ENCODE measurements around the gene DBT.

Gene DBT

GRCh38 chr1:100188617-100189016 is 61.0 kb downstream of the DBT start:
- no peak for TF ChIP-seq ZNF274 (IDR thresholded peaks at IDR 0.05; ENCODE audit: low read depth, low read length)
- H3K4me3 ChIP-seq (ENCODE audit: low read length) = no peak overlapping the region

- TF ChIP-seq ZNF274 (IDR thresholded peaks at IDR 0.05; ENCODE audit: low read depth, low read length) = no peak
- no peak overlapping the region for H3K4me3 ChIP-seq (ENCODE audit: low read length)
Observed at GRCh38 chr1:100187912-100188311, 61.7 kb downstream of the DBT start.

GRCh38 chr1:100184536-100184935 is 65.1 kb downstream of the DBT start:
- H3K4me3 ChIP-seq (ENCODE audit: low read length) = no peak overlapping the region
- no peak for TF ChIP-seq ZNF274 (IDR thresholded peaks at IDR 0.05; ENCODE audit: low read depth, low read length)

GRCh38 chr1:100183370-100183769 is 66.3 kb downstream of the DBT start:
- no peak for TF ChIP-seq ZNF274 (IDR thresholded peaks at IDR 0.05; ENCODE audit: low read depth, low read length)
- H3K4me3 ChIP-seq (ENCODE audit: low read length) = no peak overlapping the region

GRCh38 chr1:100178091-100178490 is 71.5 kb downstream of the DBT start, which contains the start of gene LRRC39:
TSS of gene LRRC39 (minus strand) at chr1:100178256. CDS start at chr1:100168516, 9,740 bp downstream.
- no peak for TF ChIP-seq ZNF274 (IDR thresholded peaks at IDR 0.05; ENCODE audit: low read depth, low read length)
- H3K4me3 ChIP-seq (ENCODE audit: low read length) = no peak within 1 kb of the TSS

- no peak for TF ChIP-seq ZNF274 (IDR thresholded peaks at IDR 0.05; ENCODE audit: low read depth, low read length)
- H3K4me3 ChIP-seq (ENCODE audit: low read length) = no peak overlapping the region
Observed at GRCh38 chr1:100177295-100178041, 72.2 kb downstream of the DBT start.

GRCh38 chr1:100168051-100168450 is 81.6 kb downstream of the DBT start:
- H3K4me3 ChIP-seq (ENCODE audit: low read length) = no peak overlapping the region
- no peak for TF ChIP-seq ZNF274 (IDR thresholded peaks at IDR 0.05; ENCODE audit: low read depth, low read length)

- H3K4me3 ChIP-seq (ENCODE audit: low read length) = no peak overlapping the region
- no peak for TF ChIP-seq ZNF274 (IDR thresholded peaks at IDR 0.05; ENCODE audit: low read depth, low read length)
Observed at GRCh38 chr1:100164702-100165101, 84.9 kb downstream of the DBT start.

GRCh38 chr1:100164216-100164615 is 85.4 kb downstream of the DBT start:
- no peak overlapping the region for H3K4me3 ChIP-seq (ENCODE audit: low read length)
- no peak for TF ChIP-seq ZNF274 (IDR thresholded peaks at IDR 0.05; ENCODE audit: low read depth, low read length)

- H3K4me3 ChIP-seq (ENCODE audit: low read length) = no peak overlapping the region
- no peak for TF ChIP-seq ZNF274 (IDR thresholded peaks at IDR 0.05; ENCODE audit: low read depth, low read length)
Observed at GRCh38 chr1:100162881-100163280, 86.8 kb downstream of the DBT start.

GRCh38 chr1:100152271-100152670 is 97.4 kb downstream of the DBT start:
- TF ChIP-seq ZNF274 (IDR thresholded peaks at IDR 0.05; ENCODE audit: low read depth, low read length) = no peak
- H3K4me3 ChIP-seq (ENCODE audit: low read length) = no peak overlapping the region

- no peak for TF ChIP-seq ZNF274 (IDR thresholded peaks at IDR 0.05; ENCODE audit: low read depth, low read length)
- H3K4me3 ChIP-seq (ENCODE audit: low read length) = no peak overlapping the region
Observed at GRCh38 chr1:100151679-100152078, 98.0 kb downstream of the DBT start.

- no peak overlapping the region for H3K4me3 ChIP-seq (ENCODE audit: low read length)
- no peak for TF ChIP-seq ZNF274 (IDR thresholded peaks at IDR 0.05; ENCODE audit: low read depth, low read length)
Observed at GRCh38 chr1:100147875-100148274, 101.8 kb downstream of the DBT start.

- no peak overlapping the region for H3K4me3 ChIP-seq (ENCODE audit: low read length)
- TF ChIP-seq ZNF274 (IDR thresholded peaks at IDR 0.05; ENCODE audit: low read depth, low read length) = no peak
Observed at GRCh38 chr1:100146958-100147357, 102.7 kb downstream of the DBT start.

GRCh38 chr1:100145116-100145515 is 104.5 kb downstream of the DBT start:
- TF ChIP-seq ZNF274 (IDR thresholded peaks at IDR 0.05; ENCODE audit: low read depth, low read length) = no peak
- no peak overlapping the region for H3K4me3 ChIP-seq (ENCODE audit: low read length)

GRCh38 chr1:100142343-100142742 is 107.3 kb downstream of the DBT start:
- H3K4me3 ChIP-seq (ENCODE audit: low read length) = no peak overlapping the region
- TF ChIP-seq ZNF274 (IDR thresholded peaks at IDR 0.05; ENCODE audit: low read depth, low read length) = no peak
